B cell (primary cell): ENCODE results near the gene MTHFD2L. TPM values are rescaled to one million over a fixed set of nuclear protein-coding genes. Genes with fewer than 3 reads are reported as not detected.

Experiments
- ATAC-seq: fragments of 200-7000 bp; cut with Tn5 transposase; one replicate; pipeline ENCODE4 v1.10.0; 2021; ENCODE audit warnings: low read depth, mild to moderate bottlenecking, moderate number of reproducible peaks, moderate library complexity
- CTCF ChIA-PET: fragments of 350-600 bp; sonication (Branson Sonifier 250); formaldehyde crosslinking; loops from one replicate; lab custom pipeline; 2021; ENCODE audit warnings: antibody characterized with exemption, inconsistent platforms; lab: Charles Lee
- POLR2A ChIA-PET: fragments of 350-600 bp; sonication (Branson Sonifier 250); formaldehyde crosslinking; loops from one replicate; lab custom pipeline; 2021; ENCODE audit warnings: antibody characterized with exemption; lab: Charles Lee
- DNase-seq: peaks from one replicate; pipeline ENCODE4 v3.0.0; 2013
- H2AFZ ChIP-seq: 2 replicates; pipeline ENCODE4 v1.6.1; 2012; ENCODE audit warnings: mild to moderate bottlenecking, low read depth, low read length; ENCODE audit not compliant: insufficient read depth, poor library complexity, severe bottlenecking
- H3K27ac ChIP-seq, 2 donors: 1 replicate in 1 of 2; 2 replicates in 1 of 2; pipeline ENCODE4 v1.5.1; 2012 to 2013; ENCODE audit warnings: low read length in 2 of 2, mild to moderate bottlenecking in 2 of 2, moderate library complexity in 1 of 2
- H3K27me3 ChIP-seq, 4 experiments: fragments of 200-600 bp in 1 of 4; sonication (generic) in 1 of 4; replicated peaks in 1 of 4; 1 replicate in 2 of 4; 2 replicates in 2 of 4; pipeline versions ENCODE4 v1.6.1 to v1.7.0; 2013 to 2016; ENCODE audit warnings: low read length in 3 of 4, mild to moderate bottlenecking in 2 of 4, mixed read lengths in 1 of 4, moderate library complexity in 1 of 4; ENCODE audit not compliant: insufficient read depth in 4 of 4, control insufficient read depth in 3 of 4; ENCODE audit errors: control extremely low read depth in 1 of 4
- H3K36me3 ChIP-seq, 2 experiments: replicated peaks in 1 of 2; 1 replicate in 1 of 2; 2 replicates in 1 of 2; pipeline versions ENCODE4 v1.6.1 to v1.7.1; 2013; ENCODE audit warnings: low read length in 1 of 2; ENCODE audit not compliant: insufficient read depth in 2 of 2, control insufficient read depth in 1 of 2; ENCODE audit errors: control extremely low read depth in 1 of 2, extremely low read depth in 1 of 2
- H3K4me1 ChIP-seq, 2 donors: fragments of 200-600 bp in 1 of 2; sonication (generic) in 1 of 2; 1 replicate in 1 of 2; 2 replicates in 1 of 2; pipeline versions ENCODE4 v1.5.1 to v1.6.1; 2013 to 2017; ENCODE audit warnings: low read length in 2 of 2; ENCODE audit not compliant: control insufficient read depth in 2 of 2, insufficient read depth in 2 of 2
- H3K4me2 ChIP-seq: replicated peaks from 2 replicates; pipeline ENCODE3; 2012; ENCODE audit warnings: mild to moderate bottlenecking, low read depth, low read length; ENCODE audit not compliant: poor library complexity, severe bottlenecking
- H3K4me3 ChIP-seq, 5 experiments: fragments of 200-600 bp in 1 of 5; sonication (generic) in 1 of 5; 1 replicate in 3 of 5; 2 replicates in 2 of 5; pipeline versions ENCODE4 v1.5.1 to v1.7.0; 2011 to 2016; ENCODE audit warnings: low read length in 4 of 5, mild to moderate bottlenecking in 4 of 5, low read depth in 2 of 5, control low read depth in 1 of 5, moderate library complexity in 1 of 5; ENCODE audit not compliant: insufficient read depth in 1 of 5; ENCODE audit errors: control extremely low read depth in 1 of 5, extremely low read depth in 1 of 5
- H3K79me2 ChIP-seq: fragments of 200-600 bp; sonication (generic); one replicate; pipeline ENCODE4 v1.6.0; 2016; ENCODE audit warnings: low read length; ENCODE audit not compliant: control insufficient read depth, insufficient read depth
- H3K9ac ChIP-seq: fragments of 200-600 bp; sonication (generic); 2 replicates; pipeline ENCODE4 v1.6.1; 2017; ENCODE audit warnings: mild to moderate bottlenecking, low read length, moderate library complexity
- H3K9me3 ChIP-seq, 3 donors: one replicate each; pipeline versions ENCODE4 v1.6.1 to v1.7.1; 2013; ENCODE audit warnings: low read length in 2 of 3; ENCODE audit not compliant: control insufficient read depth in 2 of 3, insufficient read depth in 1 of 3; ENCODE audit errors: control extremely low read depth in 1 of 3
- H4K20me1 ChIP-seq: 2 replicates; pipeline ENCODE4 v1.6.0; 2012; ENCODE audit warnings: mild to moderate bottlenecking, low read length; ENCODE audit not compliant: insufficient read depth, control insufficient read depth, poor library complexity, severe bottlenecking
- H3K27ac Mint-ChIP-seq: one replicate; pipeline ENCODE4 v1.8.0; 2021; ENCODE audit warnings: mixed read lengths
- H3K27me3 Mint-ChIP-seq: one replicate; pipeline ENCODE4 v1.8.0; 2021; ENCODE audit warnings: mixed read lengths
- H3K4me1 Mint-ChIP-seq: one replicate; pipeline ENCODE4 v1.8.0; 2021; ENCODE audit warnings: mixed read lengths
- H3K4me3 Mint-ChIP-seq: one replicate; pipeline ENCODE4 v1.8.0; 2021; ENCODE audit warnings: mixed read lengths
- H3K9me3 Mint-ChIP-seq: one replicate; pipeline ENCODE4 v1.8.0; 2022; ENCODE audit warnings: mixed read lengths; ENCODE audit not compliant: insufficient read depth
- EZH2 ChIP-seq: IDR thresholded peaks from 2 replicates; pipeline ENCODE4 v1.6.1; 2012; ENCODE audit warnings: borderline replicate concordance, low read depth, mild to moderate bottlenecking, moderate library complexity, low read length; ENCODE audit not compliant: insufficient read depth, poor library complexity, severe bottlenecking
- WGBS: methylation state at CpG from one replicate; pipeline ENCODE4 v1.1.5; 2013; ENCODE audit warnings: missing lambda C conversion rate; ENCODE audit not compliant: insufficient coverage; 5-methylcytosine and 5-hydroxymethylcytosine counted together
- intact Hi-C: fragments of 100-400 bp; cut with micrococcal nuclease; formaldehyde crosslinking; loops from one replicate; pipeline ENCODE4 v1.10.0; 2022
- polyA plus RNA-seq: library from polyadenylated mRNA; depleted of rRNA; stranded (reverse); fragments of >200 nt; gene quantifications from 2 replicates; pipeline ENCODE4 v1.2.3, GENCODE V29; 2012
- total RNA-seq, 2 donors: library from RNA; stranded (reverse); fragments of 120-200 nt in 1 of 2; gene quantifications; 1 replicate in 1 of 2; 2 replicates in 1 of 2; pipeline versions ENCODE4 v1.2.3 to v1.2.4, GENCODE V29; 2013 to 2022
- TF ChIP-seq, protein P1 (sequence below): fragments of 200-600 bp; IDR thresholded peaks from one replicate; pipeline ENCODE4 v1.8.0; 2022; ENCODE audit warnings: antibody characterized with exemption, mild to moderate bottlenecking

Gene MTHFD2L
- total and polyA plus RNA-seq, 2 donors (not counting 1 experiment from before 2014, with no cell fraction given) = 5.5 to 12.6 TPM

DNA sequence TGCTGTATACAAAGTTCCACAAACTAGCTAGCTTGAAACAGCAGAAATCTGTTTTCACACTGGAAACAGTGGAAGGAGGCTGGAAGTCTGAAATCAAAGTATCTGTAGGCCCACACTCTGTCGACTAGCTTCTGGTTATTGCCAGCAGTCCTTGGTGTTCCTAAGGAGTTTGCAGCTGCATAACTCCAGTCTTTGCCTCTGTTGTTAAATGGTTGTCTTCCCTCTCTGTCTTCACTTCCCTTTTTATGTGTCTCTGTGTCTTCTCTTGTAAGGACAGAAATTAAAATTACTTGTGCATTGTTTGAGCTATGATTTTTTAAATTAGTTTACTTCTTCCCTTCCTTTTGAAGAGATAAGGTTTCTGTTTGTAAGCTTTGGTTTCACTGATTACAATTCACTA is 8.2 kb downstream of the MTHFD2L start:
- Histone ChIP-seq H3K27me3 (no peaks in the 10 kb centered on the region), H3K27ac (no peak overlapping the region), H3K36me3 (peaks cover 0 to 6% of the 10 kb centered on the region in 2 experiments), H4K20me1 (no peaks in the 10 kb centered on the region), H3K4me3 (no peak overlapping the region), H3K9me3 (no peaks in the 10 kb centered on the region), H3K9ac (no peak overlapping the region), H3K4me1 (peaks cover 0 to 6% of the 10 kb centered on the region in 2 donors), H2AFZ (no peak overlapping the region), H3K79me2 (peaks cover 8% of the 10 kb centered on the region), H3K4me2 (no peak overlapping the region)
- TF ChIP-seq, protein P1, sequence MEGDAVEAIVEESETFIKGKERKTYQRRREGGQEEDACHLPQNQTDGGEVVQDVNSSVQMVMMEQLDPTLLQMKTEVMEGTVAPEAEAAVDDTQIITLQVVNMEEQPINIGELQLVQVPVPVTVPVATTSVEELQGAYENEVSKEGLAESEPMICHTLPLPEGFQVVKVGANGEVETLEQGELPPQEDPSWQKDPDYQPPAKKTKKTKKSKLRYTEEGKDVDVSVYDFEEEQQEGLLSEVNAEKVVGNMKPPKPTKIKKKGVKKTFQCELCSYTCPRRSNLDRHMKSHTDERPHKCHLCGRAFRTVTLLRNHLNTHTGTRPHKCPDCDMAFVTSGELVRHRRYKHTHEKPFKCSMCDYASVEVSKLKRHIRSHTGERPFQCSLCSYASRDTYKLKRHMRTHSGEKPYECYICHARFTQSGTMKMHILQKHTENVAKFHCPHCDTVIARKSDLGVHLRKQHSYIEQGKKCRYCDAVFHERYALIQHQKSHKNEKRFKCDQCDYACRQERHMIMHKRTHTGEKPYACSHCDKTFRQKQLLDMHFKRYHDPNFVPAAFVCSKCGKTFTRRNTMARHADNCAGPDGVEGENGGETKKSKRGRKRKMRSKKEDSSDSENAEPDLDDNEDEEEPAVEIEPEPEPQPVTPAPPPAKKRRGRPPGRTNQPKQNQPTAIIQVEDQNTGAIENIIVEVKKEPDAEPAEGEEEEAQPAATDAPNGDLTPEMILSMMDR = no peak
- no peak for TF ChIP-seq EZH2
- CTCF ChIA-PET = no interaction called here
- H3K4me3 Mint-ChIP-seq = no peak overlapping the region
- intact Hi-C loops = no loop called here
- POLR2A ChIA-PET = no interaction called here
- H3K27ac Mint-ChIP-seq = no peak overlapping the region
- H3K4me1 Mint-ChIP-seq = peaks cover 10% of the 10 kb centered on the region
- DNase-seq (no peak), ATAC-seq (no peak)
- no peaks in the 10 kb centered on the region for H3K27me3 Mint-ChIP-seq
- no peaks in the 10 kb centered on the region for H3K9me3 Mint-ChIP-seq
- WGBS = 20% methylated on average over 1 of the region's 1 CpG

DNA sequence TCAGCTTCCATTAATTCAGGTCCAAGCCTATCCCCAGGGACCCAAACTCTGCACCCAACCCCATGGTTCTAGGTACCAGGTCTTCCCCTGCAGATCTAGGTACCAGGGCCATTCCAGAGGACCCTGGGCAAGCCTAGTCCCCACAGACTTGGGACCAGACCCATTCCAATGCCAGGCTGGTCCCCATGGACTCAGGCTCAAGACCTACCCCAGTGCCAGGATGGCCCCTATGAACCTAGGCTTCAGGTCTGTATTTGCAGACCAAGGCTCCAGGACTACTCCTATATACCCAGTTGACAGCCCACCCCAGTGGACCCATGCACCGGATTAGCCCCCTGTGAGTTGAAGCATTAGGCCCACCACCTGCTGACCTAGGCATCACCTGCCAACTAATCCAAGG is 8.9 kb downstream of the MTHFD2L start:
- H3K4me2 ChIP-seq = no peak overlapping the region
- no peak overlapping the region for H3K4me3 ChIP-seq
- intact Hi-C loops = no loop called here
- no peak overlapping the region for H2AFZ ChIP-seq
- no peak for ATAC-seq
- Mint-ChIP-seq H3K4me3 (no peak overlapping the region), H3K4me1 (peaks cover 10% of the 10 kb centered on the region), H3K27ac (no peak overlapping the region), H3K9me3 (no peaks in the 10 kb centered on the region), H3K27me3 (no peaks in the 10 kb centered on the region)
- H3K79me2 ChIP-seq = peaks cover 7% of the 10 kb centered on the region
- H4K20me1 ChIP-seq = no peaks in the 10 kb centered on the region
- H3K4me1 ChIP-seq = peaks cover 0 to 6% of the 10 kb centered on the region in 2 donors
- DNase-seq = no peak
- H3K36me3 ChIP-seq = no peaks in the 10 kb centered on the region
- WGBS = 100% methylated on average over 1 of the region's 1 CpG
- no peak overlapping the region for H3K9ac ChIP-seq
- H3K27me3 ChIP-seq = no peaks in the 10 kb centered on the region
- no peak for TF ChIP-seq EZH2
- TF ChIP-seq, protein P1 = no peak
- no peaks in the 10 kb centered on the region for H3K9me3 ChIP-seq
- no peak overlapping the region for H3K27ac ChIP-seq
- POLR2A ChIA-PET = interaction anchor here (1.2 kb wide), 1 partner anchor 8 kb away, joined by 3 read pairs; no protein-coding TSS in a partner anchor
- CTCF ChIA-PET = no interaction called here
